ENCODE data around the gene F12.
"Not testable (repeated sequence)": the region's sequence is repeated elsewhere in the genome, so short reads cannot be mapped to it uniquely, and the experiment has no call there.

The F12 gene

GRCh38 chr5:177432143-177432838, 22.9 kb upstream of the F12 start:
- DNase-seq, result no peak

- DNase-seq, result no peak
Measured at GRCh38 chr5:177431317-177432142, 22.2 kb upstream of the F12 start.

- no peak for DNase-seq
Measured at GRCh38 chr5:177430972-177431316, 21.6 kb upstream of the F12 start.

- DNase-seq, result no peak
Measured at GRCh38 chr5:177430140-177430951, 21.0 kb upstream of the F12 start.

GRCh38 chr5:177429248-177430040, 20.1 kb upstream of the F12 start:
- DNase-seq, result peak; percentile 51

- no peak for DNase-seq
Measured at GRCh38 chr5:177428574-177429217, 19.3 kb upstream of the F12 start.

- DNase-seq, result no peak
Measured at GRCh38 chr5:177427919-177428573, 18.7 kb upstream of the F12 start.

GRCh38 chr5:177427211-177427822, 18.0 kb upstream of the F12 start:
- DNase-seq, result no peak

GRCh38 chr5:177426566-177427210, 17.3 kb upstream of the F12 start, which contains the start of gene GRK6:
Gene GRK6, plus strand, starts transcription at chr5:177426676. Its CDS starts 170 bp downstream, at chr5:177426846.
- DNase-seq, result no peak

GRCh38 chr5:177425801-177426565, 16.6 kb upstream of the F12 start:
- DNase-seq, result peak; percentile 100

- DNase-seq, result no peak
Measured at GRCh38 chr5:177425196-177425800, 15.9 kb upstream of the F12 start.

- no peak for DNase-seq
Measured at GRCh38 chr5:177423671-177424070, 14.3 kb upstream of the F12 start.

GRCh38 chr5:177421062-177421798, 11.9 kb upstream of the F12 start:
- no peak for DNase-seq

- not testable (repeated sequence) for DNase-seq
Measured at GRCh38 chr5:177420472-177420871, 11.1 kb upstream of the F12 start.

- DNase-seq, result no peak
Measured at GRCh38 chr5:177419046-177419445, 9.7 kb upstream of the F12 start.

- not testable (repeated sequence) for DNase-seq
Measured at GRCh38 chr5:177417081-177417480, 7.7 kb upstream of the F12 start.

- DNase-seq, result no peak
Measured at GRCh38 chr5:177414481-177414880, 5.1 kb upstream of the F12 start.

GRCh38 chr5:177412603-177413233, 3.4 kb upstream of the F12 start:
- DNase-seq, result no peak
